GM12878 (cell line): ENCODE results near the gene SUPT6H. TPM values are rescaled to one million over a fixed set of nuclear protein-coding genes. Genes with fewer than 3 reads are reported as not detected.
A peak's percentile ranks its signal among the peaks of the same experiment; 100 is the strongest.

Experiments
- ATF7 ChIP-seq: fragments of 450-650 bp; IDR thresholded peaks from 2 replicates; pipeline ENCODE4 v1.6.1; 2016; ENCODE audit warnings: low read depth, mild to moderate bottlenecking
- CBX3 ChIP-seq: fragments of 200-600 bp; sonication (generic); IDR thresholded peaks from 2 replicates; pipeline ENCODE4 v1.6.1; 2016; ENCODE audit warnings: low read depth, borderline replicate concordance
- CHD1 ChIP-seq: IDR thresholded peaks from 2 replicates; pipeline ENCODE4 v1.6.1; 2012; ENCODE audit warnings: low read depth, low read length, improper control_type of control experiment
- EGR1 ChIP-seq, 2 experiments: IDR thresholded peaks; 1 replicate in 1 of 2; 2 replicates in 1 of 2; pipeline ENCODE4 v1.6.1; 2011 to 2012; ENCODE audit warnings: low read depth in 2 of 2, low read length in 2 of 2, borderline replicate concordance in 1 of 2, mild to moderate bottlenecking in 1 of 2, moderate library complexity in 1 of 2
- ESRRA ChIP-seq: IDR thresholded peaks from 2 replicates; pipeline ENCODE4 v1.6.1; 2012; ENCODE audit warnings: mild to moderate bottlenecking, low read length, improper control_type of control experiment
- IRF4 ChIP-seq: IDR thresholded peaks from 2 replicates; pipeline ENCODE4 v1.6.1; 2011; ENCODE audit warnings: low read depth, low read length
- KAT2A ChIP-seq: conservative IDR thresholded peaks from 2 replicates; pipeline ENCODE4 v1.6.1; 2011; ENCODE audit warnings: low read depth, low read length; ENCODE audit not compliant: control insufficient read depth
- MEF2A ChIP-seq: IDR thresholded peaks from 2 replicates; pipeline ENCODE4 v1.6.1; 2011; ENCODE audit warnings: low read depth, mild to moderate bottlenecking, low read length, moderate library complexity; ENCODE audit not compliant: insufficient read depth
- NBN ChIP-seq: fragments of 450-650 bp; IDR thresholded peaks from 2 replicates; pipeline ENCODE4 v1.6.1; 2016
- NFIC ChIP-seq: IDR thresholded peaks from 2 replicates; pipeline ENCODE4 v1.6.1; 2012; ENCODE audit warnings: low read depth, mild to moderate bottlenecking, inconsistent platforms, low read length, moderate library complexity
- NFYA ChIP-seq: IDR thresholded peaks from 2 replicates; pipeline ENCODE4 v1.6.1; 2011; ENCODE audit warnings: low read depth, mild to moderate bottlenecking, low read length, improper control_type of control experiment, borderline replicate concordance
- PAX5 ChIP-seq: IDR thresholded peaks from 2 replicates; pipeline ENCODE4 v1.6.1; 2011; ENCODE audit warnings: low read depth, low read length, borderline replicate concordance
- RAD21 ChIP-seq: IDR thresholded peaks from 2 replicates; pipeline ENCODE4 v1.6.1; 2011; ENCODE audit warnings: mild to moderate bottlenecking, low read depth, low read length, moderate library complexity; ENCODE audit not compliant: insufficient read depth
- SMAD1 ChIP-seq: fragments of 450-650 bp; IDR thresholded peaks from 2 replicates; pipeline ENCODE4 v1.6.1; 2018; ENCODE audit warnings: mild to moderate bottlenecking, low read depth; ENCODE audit not compliant: partially characterized antibody
- SREBF1 ChIP-seq: IDR thresholded peaks from 2 replicates; pipeline ENCODE4 v1.6.1; 2012; ENCODE audit warnings: mild to moderate bottlenecking, low read length
- TCF3 ChIP-seq: IDR thresholded peaks from 2 replicates; pipeline ENCODE4 v1.6.1; 2012; ENCODE audit warnings: low read depth, mild to moderate bottlenecking, low read length, borderline replicate concordance; ENCODE audit not compliant: insufficient read depth
- YBX1 ChIP-seq: fragments of 450-650 bp; IDR thresholded peaks from 2 replicates; pipeline ENCODE4 v1.6.1; 2016; ENCODE audit warnings: antibody characterized with exemption
- polyA plus RNA-seq, 11 experiments: library from polyadenylated mRNA; depleted of rRNA in 4 of 11; unstranded in 6 of 11; stranded (reverse) in 5 of 11; fragments of >200 nt; fragmentation: Nextera tagmentation in 4 of 11; fragmentation: Illumina TruSeq in 1 of 11; extraction: Ambion mirVana in 4 of 11; extraction: Trizol in 1 of 11; gene quantifications; 1 replicate in 1 of 11; 2 replicates in 10 of 11; pipeline versions ENCODE4 v1.2.1 to v1.2.3, GENCODE V29; 2011 to 2016; ENCODE audit warnings: inconsistent platforms in 2 of 11, missing spikeins in 2 of 11, low read depth in 1 of 11
- total RNA-seq, 4 experiments: library from RNA; depleted of rRNA in 3 of 4; stranded (reverse); fragments of >200 nt in 3 of 4; fragmentation: Illumina TruSeq in 1 of 4; extraction: Trizol in 1 of 4; gene quantifications; 2 replicates each; pipeline versions ENCODE4 v1.2.1 to v1.2.3, GENCODE V29; 2013 to 2021
- TF ChIP-seq, protein P1 (sequence below): fragments of 450-650 bp; IDR thresholded peaks from 2 replicates; pipeline ENCODE4 v1.6.1; 2017; ENCODE audit warnings: mild to moderate bottlenecking, low read depth, inconsistent platforms; ENCODE audit not compliant: poor library complexity, severe bottlenecking
- TF ChIP-seq, protein P2 (sequence below), 3 experiments: IDR thresholded peaks in 2 of 3; conservative IDR thresholded peaks in 1 of 3; 2 replicates each; pipeline ENCODE4 v1.5.1; 2011; ENCODE audit warnings: low read depth in 3 of 3, low read length in 3 of 3, mild to moderate bottlenecking in 3 of 3, control low read depth in 2 of 3, moderate library complexity in 2 of 3, inconsistent platforms in 1 of 3, mixed read lengths in 1 of 3; ENCODE audit not compliant: control insufficient read depth in 2 of 3, insufficient read depth in 1 of 3; ENCODE audit errors: extremely low read depth in 1 of 3
- TF ChIP-seq, protein P3 (sequence below): fragments of 450-650 bp; IDR thresholded peaks from 2 replicates; pipeline ENCODE4 v1.6.1; 2017; ENCODE audit warnings: low read depth, mild to moderate bottlenecking, moderate library complexity
- TF ChIP-seq, protein P4 (sequence below): fragments of 450-650 bp; formaldehyde crosslinking; IDR thresholded peaks from 2 replicates; pipeline ENCODE4 v1.4.0; 2022; ENCODE audit warnings: mild to moderate bottlenecking, moderate library complexity

SUPT6H gene
- total and polyA plus RNA-seq, 10 of the 15 experiments (the other 5 are each of a cell fraction or from before 2014, with no cell fraction given), result 1.7 to 58.8 (median 37.7) TPM

DNA sequence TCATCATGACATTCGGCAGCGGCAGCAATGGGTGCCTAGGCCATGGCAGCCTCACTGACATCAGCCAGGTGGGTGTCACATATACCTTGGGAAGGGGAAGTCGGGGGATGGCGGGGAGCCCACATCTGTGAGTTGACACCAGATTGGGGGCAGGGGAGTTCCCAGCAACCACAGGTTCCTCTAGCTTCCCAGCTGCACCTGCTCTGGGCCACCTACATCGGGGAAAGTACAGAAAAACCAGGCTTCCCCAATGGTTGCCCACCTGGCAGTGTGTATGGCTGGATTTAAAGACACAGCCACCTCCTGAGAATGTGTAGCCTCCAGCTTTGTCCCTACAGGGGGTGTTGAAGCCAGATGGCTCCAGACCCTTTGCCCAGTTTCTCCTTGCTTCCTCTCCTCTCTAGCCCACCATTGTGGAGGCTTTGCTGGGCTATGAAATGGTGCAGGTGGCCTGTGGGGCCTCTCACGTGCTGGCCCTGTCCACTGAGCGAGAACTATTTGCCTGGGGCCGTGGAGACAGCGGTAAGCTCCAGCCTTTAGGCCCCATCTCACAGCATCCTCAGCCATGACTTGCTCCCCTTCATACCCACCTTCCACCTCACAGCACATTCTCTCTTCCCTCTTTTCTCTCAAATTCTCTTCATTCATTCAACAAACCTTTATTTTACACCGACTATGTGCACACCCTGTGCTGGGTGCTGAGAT lies 76.8 kb downstream of the SUPT6H start (continued):
- TF ChIP-seq NFYA, result no peak
- TF ChIP-seq, protein P1, sequence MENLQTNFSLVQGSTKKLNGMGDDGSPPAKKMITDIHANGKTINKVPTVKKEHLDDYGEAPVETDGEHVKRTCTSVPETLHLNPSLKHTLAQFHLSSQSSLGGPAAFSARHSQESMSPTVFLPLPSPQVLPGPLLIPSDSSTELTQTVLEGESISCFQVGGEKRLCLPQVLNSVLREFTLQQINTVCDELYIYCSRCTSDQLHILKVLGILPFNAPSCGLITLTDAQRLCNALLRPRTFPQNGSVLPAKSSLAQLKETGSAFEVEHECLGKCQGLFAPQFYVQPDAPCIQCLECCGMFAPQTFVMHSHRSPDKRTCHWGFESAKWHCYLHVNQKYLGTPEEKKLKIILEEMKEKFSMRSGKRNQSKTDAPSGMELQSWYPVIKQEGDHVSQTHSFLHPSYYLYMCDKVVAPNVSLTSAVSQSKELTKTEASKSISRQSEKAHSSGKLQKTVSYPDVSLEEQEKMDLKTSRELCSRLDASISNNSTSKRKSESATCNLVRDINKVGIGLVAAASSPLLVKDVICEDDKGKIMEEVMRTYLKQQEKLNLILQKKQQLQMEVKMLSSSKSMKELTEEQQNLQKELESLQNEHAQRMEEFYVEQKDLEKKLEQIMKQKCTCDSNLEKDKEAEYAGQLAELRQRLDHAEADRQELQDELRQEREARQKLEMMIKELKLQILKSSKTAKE, result no peak
- TF ChIP-seq, protein P2, sequence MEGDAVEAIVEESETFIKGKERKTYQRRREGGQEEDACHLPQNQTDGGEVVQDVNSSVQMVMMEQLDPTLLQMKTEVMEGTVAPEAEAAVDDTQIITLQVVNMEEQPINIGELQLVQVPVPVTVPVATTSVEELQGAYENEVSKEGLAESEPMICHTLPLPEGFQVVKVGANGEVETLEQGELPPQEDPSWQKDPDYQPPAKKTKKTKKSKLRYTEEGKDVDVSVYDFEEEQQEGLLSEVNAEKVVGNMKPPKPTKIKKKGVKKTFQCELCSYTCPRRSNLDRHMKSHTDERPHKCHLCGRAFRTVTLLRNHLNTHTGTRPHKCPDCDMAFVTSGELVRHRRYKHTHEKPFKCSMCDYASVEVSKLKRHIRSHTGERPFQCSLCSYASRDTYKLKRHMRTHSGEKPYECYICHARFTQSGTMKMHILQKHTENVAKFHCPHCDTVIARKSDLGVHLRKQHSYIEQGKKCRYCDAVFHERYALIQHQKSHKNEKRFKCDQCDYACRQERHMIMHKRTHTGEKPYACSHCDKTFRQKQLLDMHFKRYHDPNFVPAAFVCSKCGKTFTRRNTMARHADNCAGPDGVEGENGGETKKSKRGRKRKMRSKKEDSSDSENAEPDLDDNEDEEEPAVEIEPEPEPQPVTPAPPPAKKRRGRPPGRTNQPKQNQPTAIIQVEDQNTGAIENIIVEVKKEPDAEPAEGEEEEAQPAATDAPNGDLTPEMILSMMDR (IDR thresholded peaks at IDR 0.05 in 2 of 3, conservative IDR thresholded peaks at IDR 0.05 in 1 of 3; ENCODE audit: control insufficient read depth in 2 of 3, extremely low read depth in 1 of 3, insufficient read depth in 1 of 3, low read depth in 3 of 3, low read length in 3 of 3), result no peak
- TF ChIP-seq KAT2A, result no peak
- peak; percentile 74; the same call in 1 of the 2 replicates for TF ChIP-seq MEF2A
- TF ChIP-seq SMAD1, result no peak
- TF ChIP-seq TCF3, result peak; percentile 97
- TF ChIP-seq ATF7, result peak; percentile 51; the same call in 1 of the 2 replicates
- TF ChIP-seq, protein P3, sequence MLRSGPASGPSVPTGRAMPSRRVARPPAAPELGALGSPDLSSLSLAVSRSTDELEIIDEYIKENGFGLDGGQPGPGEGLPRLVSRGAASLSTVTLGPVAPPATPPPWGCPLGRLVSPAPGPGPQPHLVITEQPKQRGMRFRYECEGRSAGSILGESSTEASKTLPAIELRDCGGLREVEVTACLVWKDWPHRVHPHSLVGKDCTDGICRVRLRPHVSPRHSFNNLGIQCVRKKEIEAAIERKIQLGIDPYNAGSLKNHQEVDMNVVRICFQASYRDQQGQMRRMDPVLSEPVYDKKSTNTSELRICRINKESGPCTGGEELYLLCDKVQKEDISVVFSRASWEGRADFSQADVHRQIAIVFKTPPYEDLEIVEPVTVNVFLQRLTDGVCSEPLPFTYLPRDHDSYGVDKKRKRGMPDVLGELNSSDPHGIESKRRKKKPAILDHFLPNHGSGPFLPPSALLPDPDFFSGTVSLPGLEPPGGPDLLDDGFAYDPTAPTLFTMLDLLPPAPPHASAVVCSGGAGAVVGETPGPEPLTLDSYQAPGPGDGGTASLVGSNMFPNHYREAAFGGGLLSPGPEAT, result peak; percentile 84
- no peak for TF ChIP-seq CBX3
- no peak for TF ChIP-seq SREBF1
- TF ChIP-seq, protein P4, sequence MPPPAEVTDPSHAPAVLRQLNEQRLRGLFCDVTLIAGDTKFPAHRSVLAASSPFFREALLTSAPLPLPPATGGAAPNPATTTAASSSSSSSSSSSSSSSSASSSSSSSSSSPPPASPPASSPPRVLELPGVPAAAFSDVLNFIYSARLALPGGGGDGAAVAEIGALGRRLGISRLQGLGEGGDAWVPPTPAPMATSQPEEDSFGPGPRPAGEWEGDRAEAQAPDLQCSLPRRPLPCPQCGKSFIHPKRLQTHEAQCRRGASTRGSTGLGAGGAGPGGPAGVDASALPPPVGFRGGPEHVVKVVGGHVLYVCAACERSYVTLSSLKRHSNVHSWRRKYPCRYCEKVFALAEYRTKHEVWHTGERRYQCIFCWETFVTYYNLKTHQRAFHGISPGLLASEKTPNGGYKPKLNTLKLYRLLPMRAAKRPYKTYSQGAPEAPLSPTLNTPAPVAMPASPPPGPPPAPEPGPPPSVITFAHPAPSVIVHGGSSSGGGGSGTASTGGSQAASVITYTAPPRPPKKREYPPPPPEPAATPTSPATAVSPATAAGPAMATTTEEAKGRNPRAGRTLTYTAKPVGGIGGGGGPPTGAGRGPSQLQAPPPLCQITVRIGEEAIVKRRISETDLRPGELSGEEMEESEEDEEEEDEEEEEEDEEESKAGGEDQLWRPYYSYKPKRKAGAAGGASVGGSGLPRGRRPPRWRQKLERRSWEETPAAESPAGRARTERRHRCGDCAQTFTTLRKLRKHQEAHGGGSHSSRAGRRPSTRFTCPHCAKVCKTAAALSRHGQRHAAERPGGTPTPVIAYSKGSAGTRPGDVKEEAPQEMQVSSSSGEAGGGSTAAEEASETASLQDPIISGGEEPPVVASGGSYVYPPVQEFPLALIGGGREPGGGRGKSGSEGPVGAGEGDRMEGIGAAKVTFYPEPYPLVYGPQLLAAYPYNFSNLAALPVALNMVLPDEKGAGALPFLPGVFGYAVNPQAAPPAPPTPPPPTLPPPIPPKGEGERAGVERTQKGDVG (CRISPR knock-in tag), result no peak
- no peak for TF ChIP-seq YBX1
- TF ChIP-seq ESRRA, result no peak
- TF ChIP-seq RAD21, result no peak
- no peak for TF ChIP-seq NFIC
- no peak for TF ChIP-seq CHD1
- peak; percentile 65; the same call in 1 of the 2 replicates for TF ChIP-seq PAX5
- peak; percentile 28; the same call in 1 of the 2 replicates for TF ChIP-seq NBN
- peak in 1 of 2 experiments; percentile 83; a peak in 2 of 3 replicates for TF ChIP-seq EGR1 (IDR thresholded peaks at IDR 0.05; ENCODE audit: borderline replicate concordance in 1 of 2, low read depth in 2 of 2, low read length in 2 of 2)
- 0 out of 2 replicates have a peak, but pooled peaks have one; percentile 13 for TF ChIP-seq IRF4
